T-helper 1 cell (primary cell): ENCODE measurements around the gene ZRANB1.

ENCODE experiments used
- DNase-seq, 5 donors: peaks; one replicate each; pipeline ENCODE4 v3.0.0-alpha.2; 2012 to 2020

The ZRANB1 gene

DNA sequence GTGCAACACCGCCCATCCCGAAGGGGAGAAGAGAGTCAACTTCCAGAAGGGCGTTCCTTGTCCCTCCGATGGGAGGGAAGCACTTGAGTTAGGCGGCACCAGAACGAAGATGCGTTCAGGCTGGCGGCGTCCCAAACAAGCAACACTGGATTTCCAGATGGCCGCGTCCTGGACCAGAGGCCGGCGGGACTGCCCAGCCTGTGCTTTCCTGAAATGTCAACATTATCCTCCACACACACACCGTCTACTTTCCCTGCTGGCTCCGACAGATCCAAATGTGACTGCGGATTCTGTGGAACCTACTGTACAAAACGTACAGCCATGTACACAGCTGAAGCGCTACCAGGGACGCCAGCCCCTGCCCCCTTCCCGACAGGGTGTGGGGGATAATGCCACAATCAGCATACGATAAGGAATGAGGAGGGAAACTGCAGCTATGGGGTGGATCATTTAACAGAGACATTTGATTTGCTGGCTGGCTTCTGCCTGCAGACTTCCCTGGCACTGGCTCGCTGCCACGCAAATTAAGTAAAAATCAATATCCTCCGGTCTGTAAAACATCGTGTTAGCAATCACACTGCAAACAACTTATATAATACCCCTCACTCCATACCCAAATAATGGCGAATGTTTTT is 82.1 kb downstream of the ZRANB1 start:
- no peak for DNase-seq

DNA sequence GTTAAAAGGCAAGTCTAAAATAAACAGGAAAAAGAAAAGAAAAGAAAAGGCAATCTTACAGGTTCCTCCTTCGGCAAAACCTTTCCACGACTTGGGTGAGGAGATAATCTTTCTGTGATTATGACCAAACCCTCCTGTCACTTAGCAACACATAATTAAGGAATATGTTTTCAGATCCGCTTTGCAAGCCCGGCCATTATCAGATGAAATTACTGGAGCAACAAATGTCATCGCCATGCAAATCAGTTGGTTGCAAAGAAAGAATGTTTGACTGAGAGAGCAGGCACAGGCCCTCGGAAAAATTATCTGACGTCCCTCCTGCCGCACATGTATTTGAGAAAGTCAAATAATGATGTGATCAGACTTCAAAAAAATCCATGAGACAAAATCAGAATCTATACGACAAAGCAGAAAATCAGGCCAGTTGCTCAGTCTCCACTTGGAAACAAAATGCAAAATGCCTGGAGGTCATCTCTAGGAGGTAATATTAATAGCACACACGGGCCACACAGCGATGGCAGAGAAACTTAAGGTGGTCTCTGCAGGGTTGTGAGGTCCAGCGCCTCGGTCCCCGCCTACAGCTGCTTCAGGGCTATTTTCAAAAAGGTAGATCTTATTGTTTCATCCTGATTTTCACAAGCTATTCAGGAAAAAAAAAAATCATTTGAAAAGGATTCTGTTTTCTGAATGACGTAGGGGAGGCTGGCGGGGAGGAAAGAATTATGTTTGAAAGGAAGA is 82.7 kb downstream of the ZRANB1 start:
- no peak for DNase-seq

- no peak for DNase-seq
These were observed 83.4 kb downstream of the ZRANB1 start for GRCh38 chr10:125025341-125025740.

DNA sequence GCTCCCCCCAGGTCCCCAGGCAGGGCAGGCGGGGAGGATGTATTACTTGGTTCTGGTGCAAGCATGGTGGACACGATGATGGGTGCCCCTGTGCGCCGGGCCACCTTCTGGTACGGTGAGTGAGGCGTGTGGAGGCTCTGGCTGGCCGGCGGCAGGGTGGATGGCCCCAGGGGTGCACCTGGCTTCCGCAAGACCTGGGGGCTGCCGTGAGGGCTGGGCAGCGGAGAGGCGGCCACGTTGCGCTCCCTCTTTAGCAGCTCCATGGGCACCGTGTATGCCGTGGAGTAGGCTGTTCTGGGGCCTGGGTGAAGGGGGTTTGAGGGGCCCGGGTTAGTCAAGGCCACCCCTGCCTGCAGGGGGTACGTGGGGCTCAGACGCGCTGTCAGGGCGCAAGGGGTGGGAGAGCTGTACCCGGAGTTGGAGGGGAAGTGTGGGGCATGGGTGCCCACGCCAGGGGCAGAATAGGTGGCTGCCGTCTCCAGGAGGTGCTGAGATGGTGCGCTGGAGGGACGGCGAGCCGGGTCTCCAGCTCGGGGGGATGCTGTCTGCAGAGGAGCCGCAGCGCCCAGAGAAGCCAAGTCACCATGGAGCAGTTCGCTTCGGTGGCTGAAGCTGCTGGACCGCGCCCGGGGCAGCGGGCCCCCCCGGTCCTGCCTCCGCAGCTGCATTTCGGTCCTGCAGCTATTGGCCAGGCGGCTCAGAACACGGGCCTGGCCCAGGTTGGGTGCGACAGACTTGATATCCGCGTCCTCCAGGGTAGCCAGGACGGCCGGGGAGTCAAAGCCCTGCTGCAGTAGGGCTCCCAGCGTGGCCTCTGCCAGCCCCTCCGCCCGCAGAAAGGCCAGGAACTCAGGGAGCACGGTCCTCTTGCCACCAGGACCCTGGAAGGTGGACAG is 84.4 kb downstream of the ZRANB1 start:
- DNase-seq, result no peak

- DNase-seq, result no peak
These were observed 85.2 kb downstream of the ZRANB1 start for GRCh38 chr10:125026974-125027735.

GRCh38 chr10:125027871-125028869 is 86.2 kb downstream of the ZRANB1 start:
- no peak for DNase-seq

GRCh38 chr10:125029584-125030242 is 87.8 kb downstream of the ZRANB1 start:
- no peak for DNase-seq

- DNase-seq, result no peak
These were observed 88.8 kb downstream of the ZRANB1 start for GRCh38 chr10:125030567-125031197.

GRCh38 chr10:125032474-125033020 is 90.6 kb downstream of the ZRANB1 start:
- no peak for DNase-seq

- DNase-seq, result no peak
These were observed 91.4 kb downstream of the ZRANB1 start for GRCh38 chr10:125033146-125033924.

DNA sequence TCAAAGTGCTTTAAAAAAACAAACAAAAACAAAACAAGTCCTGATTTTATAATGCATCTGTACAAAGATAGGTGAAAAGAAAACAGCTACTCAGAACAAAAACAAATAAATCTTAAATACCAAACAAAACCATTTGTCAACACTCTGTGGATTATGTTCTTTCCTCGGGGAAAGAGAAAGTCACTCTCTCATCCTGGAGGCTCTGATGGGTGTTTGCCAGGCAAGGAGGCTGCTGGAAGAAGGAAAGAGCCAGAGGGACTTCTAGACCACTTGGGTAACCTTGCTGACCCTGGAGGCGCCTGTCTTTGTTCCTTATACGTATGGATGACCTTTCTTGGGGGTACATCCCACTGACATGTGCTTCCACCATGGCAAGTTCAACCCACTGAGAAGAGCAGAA is 92.8 kb downstream of the ZRANB1 start:
- no peak for DNase-seq

DNA sequence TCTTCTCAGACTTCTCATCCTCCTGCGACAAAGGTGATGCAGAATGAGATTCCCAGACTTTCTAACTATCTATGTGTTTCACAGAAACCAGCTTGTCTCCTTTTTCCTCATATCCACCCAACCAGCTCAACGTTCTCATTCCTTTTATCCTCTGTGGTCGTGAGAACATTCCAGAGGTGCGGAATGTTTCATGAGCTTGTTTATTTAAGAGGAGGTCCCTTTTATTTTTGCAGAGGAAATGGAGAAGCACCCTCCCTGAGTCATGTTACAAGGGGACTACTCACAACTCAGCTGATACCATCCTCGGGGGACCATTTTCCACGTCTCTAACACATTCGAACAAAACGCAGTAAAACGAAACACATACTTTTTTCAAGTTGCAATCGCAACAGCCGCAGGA is 93.2 kb downstream of the ZRANB1 start:
- DNase-seq, result no peak

- no peak for DNase-seq
These were observed 93.8 kb downstream of the ZRANB1 start for GRCh38 chr10:125035588-125036295.

DNA sequence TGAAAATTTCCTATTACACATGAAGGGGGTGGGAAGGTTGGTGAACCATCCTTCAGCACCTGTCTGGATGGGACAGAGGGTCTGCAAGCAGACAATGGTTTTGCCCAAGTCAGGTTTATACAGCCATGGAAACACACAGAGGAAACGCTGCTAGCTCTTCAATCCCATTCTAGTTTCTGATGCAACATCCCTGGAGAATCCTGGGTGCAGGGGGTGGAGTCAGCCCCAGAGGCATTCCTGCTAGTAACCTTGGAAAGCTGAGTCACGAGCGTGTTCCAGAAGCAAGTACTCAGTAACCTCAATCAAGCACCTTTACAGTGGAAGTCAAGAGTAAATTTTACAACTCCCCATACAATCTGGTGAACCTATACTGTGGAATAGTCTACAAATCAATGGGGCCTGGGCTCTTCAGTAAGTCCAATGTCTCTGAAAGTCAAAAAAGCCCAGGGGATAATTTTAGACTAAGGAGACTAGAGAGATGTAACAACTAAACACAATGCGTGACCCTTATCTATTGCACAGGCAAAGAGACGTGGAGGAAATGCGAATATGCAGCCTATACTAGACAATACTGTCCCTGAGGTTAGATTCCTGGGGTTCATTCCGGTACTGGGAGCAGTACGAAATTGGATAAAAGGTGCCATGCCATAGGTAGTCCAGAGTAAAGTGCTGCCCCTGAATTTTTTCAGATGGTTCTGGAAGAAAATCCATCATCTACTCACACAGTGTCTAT is 95.4 kb downstream of the ZRANB1 start:
- DNase-seq, result no peak
